ENCODE data around the gene SNCA.

SNCA gene

GRCh38 chr4:89813197-89813596 is 23.8 kb downstream of the SNCA start:
- DNase-seq = no peak

DNA sequence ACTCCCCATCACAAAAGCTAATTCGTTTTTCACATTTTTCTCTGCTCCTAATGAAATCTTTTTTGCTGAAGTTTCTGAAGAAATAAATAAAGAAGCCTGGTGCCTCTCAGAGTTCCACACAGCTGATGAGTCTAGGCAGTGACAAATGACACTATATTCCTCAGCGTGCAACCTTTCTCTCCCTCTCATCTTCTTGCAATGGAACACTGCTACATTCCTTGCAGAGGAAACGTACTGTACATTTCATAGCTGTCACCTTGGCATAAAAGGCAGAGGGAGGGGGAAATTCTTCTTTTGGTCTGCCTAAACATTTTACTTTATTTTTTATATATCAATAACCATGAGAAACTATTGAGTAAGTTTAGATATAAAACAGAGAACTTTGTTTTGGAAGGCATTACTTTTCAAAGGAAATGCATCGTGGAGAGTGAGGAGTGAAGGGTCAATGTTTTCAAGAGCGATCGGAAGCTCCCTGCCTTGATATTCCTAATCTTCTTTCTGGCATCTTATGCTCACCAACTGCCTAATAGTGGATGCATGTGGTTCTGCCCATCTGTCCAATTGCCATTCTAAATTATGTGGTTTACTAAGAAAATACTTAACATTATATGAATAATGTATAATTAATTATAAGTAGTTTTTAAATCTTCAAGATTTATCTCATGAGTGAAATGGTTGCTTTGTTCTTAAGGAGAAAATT is 29.4 kb downstream of the SNCA start:
- no peak for DNase-seq

DNA sequence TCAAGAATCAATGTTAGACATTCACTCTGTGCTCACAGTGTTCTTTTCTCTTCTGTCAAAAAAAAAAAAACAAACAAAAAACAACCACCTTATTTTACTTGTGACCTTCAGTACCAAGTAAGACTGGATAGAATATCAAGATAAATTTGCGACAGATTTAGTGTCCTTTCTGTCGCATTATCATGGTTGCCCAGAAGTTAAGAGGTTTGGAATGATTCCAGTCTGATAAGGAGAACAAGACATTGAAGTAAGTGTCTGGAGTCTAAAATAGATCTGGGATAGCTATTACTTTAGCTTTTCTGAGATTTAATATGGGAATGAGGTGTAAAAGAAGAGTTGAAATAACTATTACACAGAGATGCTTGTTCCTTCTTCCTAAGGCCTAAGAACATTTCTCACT is 31.7 kb downstream of the SNCA start:
- no peak for DNase-seq

- DNase-seq = no peak
Observed at GRCh38 chr4:89803915-89804314, 33.0 kb downstream of the SNCA start.

GRCh38 chr4:89803036-89803435 is 33.9 kb downstream of the SNCA start:
- DNase-seq = no peak

- no peak for DNase-seq
Observed at GRCh38 chr4:89800527-89801103, 36.3 kb downstream of the SNCA start.

DNA sequence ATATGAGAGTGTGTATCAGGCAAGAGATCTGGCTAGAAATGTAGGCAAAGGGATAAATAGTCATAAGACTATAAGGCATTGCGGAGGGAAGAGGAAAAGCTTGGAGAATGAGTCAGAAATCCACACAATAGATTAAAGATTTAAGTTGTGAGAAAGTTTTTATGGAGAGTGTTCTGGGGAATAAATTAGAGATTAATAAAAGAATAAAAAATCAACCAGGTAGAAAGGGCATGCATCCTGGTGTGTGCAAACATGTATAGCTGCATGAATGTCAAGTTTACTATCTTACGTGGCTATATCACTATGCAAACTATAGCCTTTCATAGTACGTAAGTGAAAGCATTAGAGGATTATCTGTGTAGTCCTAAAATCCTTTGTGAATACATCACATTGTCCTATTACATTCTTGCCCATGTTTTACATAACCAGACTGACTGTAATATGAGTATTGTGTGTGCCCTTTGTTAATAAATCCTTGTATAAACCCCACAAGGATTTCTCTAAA is 36.9 kb downstream of the SNCA start:
- no peak for DNase-seq

DNA sequence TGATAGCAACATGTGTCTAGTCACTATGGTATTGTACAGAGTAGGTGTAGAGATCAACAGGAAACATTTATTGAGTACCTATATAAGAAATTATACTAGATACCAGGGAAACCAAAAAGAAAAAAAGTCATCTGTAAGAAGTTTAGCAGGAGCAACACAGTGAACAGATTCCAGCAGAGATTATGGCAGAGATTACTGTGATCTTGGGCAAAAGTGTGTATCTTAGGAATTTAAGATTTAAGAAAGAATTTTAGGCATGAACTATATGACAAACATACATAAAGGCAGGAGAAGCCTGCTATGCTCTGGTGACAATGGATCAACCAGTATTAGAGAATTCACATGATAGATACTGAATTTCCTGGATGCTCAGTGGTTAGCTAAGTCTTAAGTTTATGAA is 37.9 kb downstream of the SNCA start:
- no peak for DNase-seq

DNA sequence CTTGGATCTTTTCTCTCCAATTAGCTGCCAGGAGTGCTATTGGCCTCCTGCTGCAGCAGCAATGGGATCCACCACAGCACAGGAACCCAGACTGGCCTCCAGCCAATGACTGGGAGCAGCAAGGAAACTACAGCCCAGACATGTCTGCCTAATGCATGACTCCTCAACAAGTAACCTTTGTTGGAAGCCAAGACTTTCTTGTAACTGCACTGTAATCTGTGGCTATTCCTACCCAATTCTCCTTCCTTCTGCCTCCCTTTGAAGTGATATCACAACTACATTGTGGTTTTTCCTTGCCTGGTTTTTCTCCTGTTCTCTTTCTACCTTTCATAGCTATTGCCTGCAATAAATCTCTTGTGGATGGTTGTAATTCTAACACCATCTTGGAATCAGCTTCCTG is 39.8 kb downstream of the SNCA start:
- no peak for DNase-seq

DNA sequence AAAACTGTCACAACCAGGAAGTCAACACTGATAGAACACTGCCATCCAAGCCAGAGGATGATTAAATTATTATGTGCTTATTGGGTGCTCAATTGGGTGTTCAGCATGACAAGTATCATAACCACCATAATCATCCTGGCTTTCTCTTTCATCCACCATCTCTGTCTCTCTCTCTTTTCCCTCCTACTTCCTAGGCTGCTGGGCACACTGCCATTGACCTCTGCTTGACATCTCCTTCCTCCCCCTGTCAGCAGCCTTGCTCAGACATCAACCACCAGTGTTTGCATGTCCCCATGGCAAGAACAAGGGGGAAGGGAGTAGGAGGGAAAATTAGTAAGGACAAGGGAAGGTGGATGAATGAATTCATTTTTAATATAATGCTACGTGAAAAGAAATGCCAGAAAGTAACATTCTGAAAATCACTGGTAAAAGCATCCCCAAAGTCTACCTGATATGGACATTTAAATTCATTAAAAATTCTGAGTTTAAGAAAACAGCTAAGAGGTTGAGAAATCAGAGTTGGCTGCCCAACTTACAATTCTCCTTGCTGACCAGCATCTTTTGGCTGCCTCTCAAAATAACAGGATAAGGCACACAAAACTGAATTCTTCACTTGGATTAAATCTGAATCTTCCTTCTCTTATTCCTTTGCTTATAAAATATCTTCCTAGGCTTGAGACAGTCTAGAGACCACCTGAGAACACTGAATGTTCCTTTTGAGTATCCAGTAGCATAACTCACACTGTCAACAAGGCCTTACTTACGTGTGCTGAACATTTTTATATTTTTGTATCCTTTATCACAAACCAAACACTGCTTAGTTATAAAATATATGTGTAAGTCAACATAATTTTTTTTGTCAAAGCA is 48.5 kb downstream of the SNCA start:
- no peak for DNase-seq

- no peak for DNase-seq
Observed at GRCh38 chr4:89784686-89785231, 52.2 kb downstream of the SNCA start.

DNA sequence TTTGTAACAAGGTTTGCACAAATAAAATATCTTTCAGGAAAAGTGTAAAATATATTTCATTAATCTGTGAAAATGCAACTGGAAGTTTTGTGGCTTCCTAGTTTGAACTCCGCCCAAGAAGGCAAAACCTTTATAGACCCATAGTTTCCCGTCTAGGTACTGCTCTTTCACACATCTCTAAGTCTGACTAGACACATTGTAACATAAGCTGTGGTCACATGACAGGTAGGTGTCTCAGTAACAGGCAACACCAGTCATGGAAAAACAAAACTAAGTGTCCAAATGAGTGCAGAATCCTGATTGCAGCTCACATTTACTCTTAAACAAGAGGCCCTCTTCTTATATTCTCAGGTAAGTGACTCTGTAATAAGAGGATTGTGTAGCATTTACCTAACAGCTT is 55.6 kb downstream of the SNCA start:
- no peak for DNase-seq

DNA sequence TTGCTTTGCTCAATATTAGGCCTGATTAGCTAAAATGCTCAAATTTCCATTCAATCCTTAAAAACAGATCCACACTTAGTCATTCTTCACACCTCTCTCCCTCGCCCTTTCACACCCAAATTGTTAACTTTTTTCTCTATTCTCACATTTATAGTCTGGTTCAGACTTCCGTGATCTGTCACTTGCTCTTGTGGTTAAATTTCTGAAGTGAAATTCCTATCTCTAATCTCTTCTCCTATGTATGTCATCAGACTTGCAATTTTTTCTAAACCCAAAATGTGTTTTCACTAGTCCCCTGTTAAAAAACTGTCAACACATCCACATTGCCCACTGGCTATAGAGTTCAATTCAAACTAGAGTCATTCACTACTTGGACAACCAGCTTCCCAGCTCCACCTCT is 63.2 kb downstream of the SNCA start:
- no peak for DNase-seq

GRCh38 chr4:89769856-89770255 is 67.1 kb downstream of the SNCA start:
- no peak for DNase-seq

DNA sequence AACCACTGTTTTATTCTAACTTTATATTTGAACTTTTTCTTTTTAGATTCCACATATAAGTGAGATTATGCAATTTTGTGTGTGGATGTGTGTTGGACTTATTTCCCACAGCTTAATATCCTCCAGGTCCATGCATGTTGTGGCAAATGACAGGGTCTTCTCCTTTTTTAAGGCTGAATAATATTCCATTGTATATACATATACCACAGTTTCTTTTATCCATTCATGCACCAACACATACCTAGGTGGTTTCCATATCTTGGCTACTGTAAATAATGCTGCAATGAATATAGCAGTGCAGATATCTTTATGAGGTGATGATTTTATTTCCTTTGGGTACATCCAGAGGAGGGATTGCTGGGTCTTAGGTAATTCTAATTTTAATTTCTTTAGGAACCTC is 69.0 kb downstream of the SNCA start:
- DNase-seq = no peak

DNA sequence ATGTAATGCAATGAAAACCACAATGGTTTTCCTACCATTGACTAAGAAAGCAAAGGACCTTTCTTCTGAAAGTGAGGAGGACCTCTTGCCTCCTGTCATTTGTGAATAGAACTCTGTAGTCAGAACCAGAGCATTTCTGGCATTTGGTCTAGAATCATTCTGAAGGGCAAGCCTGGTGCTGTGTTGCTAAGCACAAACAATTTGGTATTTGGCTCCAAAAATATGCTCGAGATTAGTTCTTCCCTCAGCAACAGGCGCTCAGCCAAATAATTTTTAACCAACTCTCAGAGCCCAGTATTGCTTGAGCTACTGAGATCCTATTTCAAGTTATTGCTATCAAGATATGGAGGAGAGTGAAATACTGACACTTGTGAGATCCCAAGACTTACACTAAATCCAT is 71.0 kb downstream of the SNCA start:
- peak; percentile 81 for DNase-seq

GRCh38 chr4:89765528-89765927 is 71.4 kb downstream of the SNCA start:
- no peak for DNase-seq

DNA sequence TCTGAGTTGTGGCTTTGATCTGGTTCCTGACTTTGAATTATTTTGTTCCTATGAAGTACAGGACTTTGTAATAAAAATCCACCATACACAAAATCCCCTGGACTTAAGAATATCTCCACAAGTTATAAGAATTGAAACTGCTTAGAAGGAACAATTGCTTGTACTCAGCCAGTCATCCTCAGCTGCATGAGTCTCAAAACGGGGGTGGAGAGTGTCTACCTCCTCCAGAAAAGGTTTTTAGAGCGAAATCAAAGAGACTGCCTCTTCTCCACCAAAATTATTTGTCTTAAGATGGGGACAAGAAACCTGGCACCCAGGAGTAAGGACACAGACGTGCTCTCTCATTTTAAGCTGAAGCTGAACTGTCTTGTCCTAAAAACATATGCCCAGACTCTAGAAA is 74.7 kb downstream of the SNCA start:
- DNase-seq = no peak

GRCh38 chr4:89759426-89759825 is 77.5 kb downstream of the SNCA start:
- no peak for DNase-seq

DNA sequence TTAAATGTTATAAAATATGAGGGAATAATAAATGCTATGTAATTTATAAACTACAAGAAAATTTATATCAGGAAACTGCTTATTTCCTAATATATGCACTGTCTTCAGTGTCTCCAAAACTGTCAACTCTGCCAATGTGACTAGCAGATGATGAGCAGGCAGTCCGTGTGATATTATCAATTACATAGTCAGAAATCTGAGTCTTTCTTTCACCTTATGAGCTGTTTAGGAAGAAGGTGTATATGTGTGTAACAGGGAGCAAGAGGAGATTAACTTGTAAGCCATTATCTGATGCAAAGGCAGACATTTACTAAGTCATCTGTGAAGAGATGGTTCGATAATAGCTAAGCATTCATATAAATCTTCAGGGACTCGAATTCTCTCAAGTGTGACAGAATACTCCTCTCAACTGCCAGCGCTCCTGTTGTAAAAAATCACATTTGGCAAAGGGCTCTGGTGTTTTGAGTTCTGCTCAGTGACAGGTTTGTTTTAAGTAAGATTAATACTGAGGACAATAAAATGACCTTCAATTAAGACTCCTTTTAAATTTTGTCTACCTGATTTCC is 79.7 kb downstream of the SNCA start:
- no peak for DNase-seq

- no peak for DNase-seq
Observed at GRCh38 chr4:89755220-89755619, 81.7 kb downstream of the SNCA start.

DNA sequence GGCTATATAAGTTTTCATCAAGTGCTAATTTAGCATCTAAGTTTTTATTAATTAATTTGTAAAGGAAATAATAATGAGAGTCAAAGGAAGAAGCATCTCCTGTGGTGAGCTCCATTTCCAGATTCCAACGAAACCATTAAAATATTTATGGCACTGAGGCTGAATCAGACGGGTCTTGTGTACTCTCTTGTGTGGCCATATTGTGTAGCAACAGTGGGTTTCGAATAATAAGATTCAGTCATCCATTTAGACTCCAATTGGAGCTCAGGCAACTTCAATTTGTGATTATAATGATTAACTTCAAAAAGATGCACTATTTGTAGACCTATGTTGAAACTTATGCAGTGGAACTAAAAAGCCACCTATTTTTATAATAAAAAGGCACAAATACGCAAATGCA is 82.4 kb downstream of the SNCA start:
- DNase-seq = no peak

- DNase-seq = peak; percentile 84
Observed at GRCh38 chr4:89753601-89754066, 83.3 kb downstream of the SNCA start.
